HL-60 (cell line): Measurements from ENCODE around the gene PTPN7.
A peak's percentile ranks its signal among the peaks of the same experiment; 100 is the strongest.

ENCODE experiments used
- DNase-seq, 2 experiments: peaks; one replicate each; pipeline ENCODE4 v3.0.0-alpha.2; 2010 to 2020; ENCODE audit warnings: low read depth in 1 of 2, low spot score in 1 of 2
- H3K27ac ChIP-seq: fragments of 250-450 bp; sonication (Bioruptor Pico); replicated peaks from 2 replicates; pipeline ENCODE4 v1.5.1; 2020; ENCODE audit warnings: mild to moderate bottlenecking, moderate library complexity
- H3K27me3 ChIP-seq: fragments of 250-450 bp; sonication (Bioruptor Pico); 2 replicates; pipeline ENCODE4 v1.5.1; 2021; ENCODE audit warnings: mild to moderate bottlenecking, moderate library complexity; ENCODE audit not compliant: insufficient read depth, poor library complexity, severe bottlenecking
- H3K4me3 ChIP-seq: replicated peaks from 2 replicates; pipeline ENCODE4 v1.5.1; 2011; ENCODE audit warnings: mild to moderate bottlenecking, control low read depth, low read length; ENCODE audit not compliant: insufficient read depth
- GABPA ChIP-seq: IDR thresholded peaks from 2 replicates; pipeline ENCODE4 v1.6.1; 2012; ENCODE audit warnings: low read depth
- POLR2AphosphoS5 ChIP-seq: IDR thresholded peaks from 2 replicates; pipeline ENCODE4 v1.6.1; 2012; ENCODE audit warnings: low read depth
- REST ChIP-seq: IDR thresholded peaks from 2 replicates; pipeline ENCODE4 v1.6.1; 2012; ENCODE audit warnings: low read depth; ENCODE audit not compliant: insufficient replicate concordance
- SPI1 ChIP-seq: IDR thresholded peaks from 2 replicates; pipeline ENCODE4 v1.6.1; 2012; ENCODE audit warnings: low read depth, mild to moderate bottlenecking, borderline replicate concordance
- TF ChIP-seq, protein P1 (sequence below): IDR thresholded peaks from one replicate; pipeline ENCODE4 v1.5.1; 2011; ENCODE audit warnings: low read length, control low read depth, inconsistent platforms; ENCODE audit not compliant: insufficient read depth

Gene PTPN7

DNA sequence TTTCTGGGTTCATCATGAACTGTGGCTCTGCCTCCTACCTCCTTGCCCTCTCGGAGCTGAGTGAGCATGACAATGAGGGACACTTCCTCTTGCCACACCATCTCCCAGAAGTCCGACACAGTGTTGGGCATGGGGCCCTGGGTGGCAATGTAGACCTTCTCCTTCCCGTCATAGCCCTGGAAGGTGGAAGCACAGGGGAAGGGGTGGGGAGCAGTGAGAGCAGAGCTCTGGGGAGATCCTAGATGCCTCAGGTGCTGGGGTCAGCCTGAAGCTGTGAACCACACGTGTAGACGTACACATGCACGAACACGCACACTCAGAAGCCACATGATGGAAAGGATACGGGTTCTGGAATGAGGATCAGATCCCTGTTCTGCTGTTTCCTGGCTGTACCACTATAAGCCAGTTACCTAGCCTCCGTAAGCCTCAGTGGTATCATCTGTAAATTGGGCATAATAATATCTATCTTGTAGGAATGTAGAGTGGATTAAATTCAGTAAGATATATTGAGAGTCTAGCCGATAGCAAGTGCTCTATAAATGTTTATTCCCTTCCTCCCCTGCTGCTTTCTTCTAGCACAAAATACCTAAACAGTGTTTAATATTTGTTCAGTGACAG, 6.1 kb downstream of the PTPN7 start:
- no peak overlapping the region for H3K4me3 ChIP-seq
- peak; percentile 30; the same call in 1 of the 2 replicates for TF ChIP-seq POLR2AphosphoS5
- TF ChIP-seq, protein P1, sequence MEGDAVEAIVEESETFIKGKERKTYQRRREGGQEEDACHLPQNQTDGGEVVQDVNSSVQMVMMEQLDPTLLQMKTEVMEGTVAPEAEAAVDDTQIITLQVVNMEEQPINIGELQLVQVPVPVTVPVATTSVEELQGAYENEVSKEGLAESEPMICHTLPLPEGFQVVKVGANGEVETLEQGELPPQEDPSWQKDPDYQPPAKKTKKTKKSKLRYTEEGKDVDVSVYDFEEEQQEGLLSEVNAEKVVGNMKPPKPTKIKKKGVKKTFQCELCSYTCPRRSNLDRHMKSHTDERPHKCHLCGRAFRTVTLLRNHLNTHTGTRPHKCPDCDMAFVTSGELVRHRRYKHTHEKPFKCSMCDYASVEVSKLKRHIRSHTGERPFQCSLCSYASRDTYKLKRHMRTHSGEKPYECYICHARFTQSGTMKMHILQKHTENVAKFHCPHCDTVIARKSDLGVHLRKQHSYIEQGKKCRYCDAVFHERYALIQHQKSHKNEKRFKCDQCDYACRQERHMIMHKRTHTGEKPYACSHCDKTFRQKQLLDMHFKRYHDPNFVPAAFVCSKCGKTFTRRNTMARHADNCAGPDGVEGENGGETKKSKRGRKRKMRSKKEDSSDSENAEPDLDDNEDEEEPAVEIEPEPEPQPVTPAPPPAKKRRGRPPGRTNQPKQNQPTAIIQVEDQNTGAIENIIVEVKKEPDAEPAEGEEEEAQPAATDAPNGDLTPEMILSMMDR, result no peak
- peak overlapping the region; percentile 12; the same call in 1 of the 2 replicates for H3K27ac ChIP-seq

GRCh38 chr1:202153284-202153683, 7.1 kb downstream of the PTPN7 start:
- H3K4me3 ChIP-seq, result no peak overlapping the region
- TF ChIP-seq GABPA, result no peak
- TF ChIP-seq, protein P1, result no peak
- no peak for TF ChIP-seq SPI1
- TF ChIP-seq POLR2AphosphoS5, result peak; percentile 46; the same call in 1 of the 2 replicates
- no peak for TF ChIP-seq REST

More for the DNA sequence above, 6.1 kb downstream of the PTPN7 start:
- DNase-seq, result peak in 1 of 2 experiments; percentile 43
- H3K27me3 ChIP-seq, result no peaks in the 10 kb centered on the region

GRCh38 chr1:202152399-202152798, 8.0 kb downstream of the PTPN7 start:
- H3K27ac ChIP-seq, result no peak overlapping the region
- TF ChIP-seq POLR2AphosphoS5 (0 out of 2 replicates have a peak, but pooled peaks have one; percentile 14), SPI1 (peak; percentile 15; the same call in 1 of the 2 replicates), REST (no peak)
- TF ChIP-seq, protein P1, result no peak
- DNase-seq, result peak in 1 of 2 experiments; percentile 23
- no peaks in the 10 kb centered on the region for H3K27me3 ChIP-seq
- no peak overlapping the region for H3K4me3 ChIP-seq

More at GRCh38 chr1:202153284-202153683, 7.1 kb downstream of the PTPN7 start:
- H3K27me3 ChIP-seq, result no peaks in the 10 kb centered on the region
- no peak overlapping the region for H3K27ac ChIP-seq
- no peak for DNase-seq

DNA sequence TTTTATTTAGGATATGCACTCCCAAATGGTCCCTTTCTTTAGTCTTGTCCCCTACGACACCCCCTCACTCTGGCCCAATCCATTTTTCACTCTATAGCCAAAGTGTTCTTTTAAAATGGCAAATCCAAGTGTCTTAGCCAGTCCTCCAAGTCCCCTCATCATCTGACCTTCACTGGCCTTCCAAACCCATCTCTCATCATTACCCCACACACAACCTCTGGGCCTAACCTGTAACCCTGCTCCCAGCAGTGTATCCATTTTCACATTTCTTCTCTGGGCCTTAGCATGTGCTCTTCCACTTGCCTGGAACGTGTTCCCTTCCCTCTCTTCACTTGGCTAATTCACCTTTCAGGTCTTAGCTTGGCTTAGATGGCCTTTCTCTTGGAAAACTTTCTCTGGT, 9.4 kb downstream of the PTPN7 start:
- peak overlapping the region; percentile 14; the same call in 1 of the 2 replicates for H3K27ac ChIP-seq
- no peaks in the 10 kb centered on the region for H3K27me3 ChIP-seq
- no peak overlapping the region for H3K4me3 ChIP-seq
- no peak for TF ChIP-seq SPI1
- no peak for TF ChIP-seq GABPA
- TF ChIP-seq, protein P1, result no peak
- TF ChIP-seq REST, result no peak
- DNase-seq, result no peak
